ENCODE measurements around the gene PLET1.
A peak's percentile ranks its signal among the peaks of the same experiment; 100 is the strongest.

The PLET1 gene

DNA sequence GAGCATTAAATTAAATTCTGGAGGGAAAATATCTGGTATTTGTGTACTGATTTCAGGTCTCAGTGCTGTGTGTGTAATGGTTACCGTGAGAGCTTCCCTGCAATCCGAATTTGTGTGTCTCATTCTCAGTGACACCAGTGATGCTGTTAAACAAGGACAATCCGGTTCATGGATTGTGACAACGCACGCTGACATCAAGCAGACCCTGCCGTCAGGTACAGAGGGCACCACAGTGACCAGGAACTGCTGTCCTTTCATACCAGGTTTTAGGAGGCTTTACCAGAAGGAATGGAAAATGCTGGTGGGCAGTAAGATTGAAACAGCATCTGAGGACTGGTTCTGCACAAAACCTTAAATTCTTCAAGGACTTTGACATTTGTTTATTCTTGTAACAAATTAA, 30.5 kb upstream of the PLET1 start:
- TF ChIP-seq, protein P1, sequence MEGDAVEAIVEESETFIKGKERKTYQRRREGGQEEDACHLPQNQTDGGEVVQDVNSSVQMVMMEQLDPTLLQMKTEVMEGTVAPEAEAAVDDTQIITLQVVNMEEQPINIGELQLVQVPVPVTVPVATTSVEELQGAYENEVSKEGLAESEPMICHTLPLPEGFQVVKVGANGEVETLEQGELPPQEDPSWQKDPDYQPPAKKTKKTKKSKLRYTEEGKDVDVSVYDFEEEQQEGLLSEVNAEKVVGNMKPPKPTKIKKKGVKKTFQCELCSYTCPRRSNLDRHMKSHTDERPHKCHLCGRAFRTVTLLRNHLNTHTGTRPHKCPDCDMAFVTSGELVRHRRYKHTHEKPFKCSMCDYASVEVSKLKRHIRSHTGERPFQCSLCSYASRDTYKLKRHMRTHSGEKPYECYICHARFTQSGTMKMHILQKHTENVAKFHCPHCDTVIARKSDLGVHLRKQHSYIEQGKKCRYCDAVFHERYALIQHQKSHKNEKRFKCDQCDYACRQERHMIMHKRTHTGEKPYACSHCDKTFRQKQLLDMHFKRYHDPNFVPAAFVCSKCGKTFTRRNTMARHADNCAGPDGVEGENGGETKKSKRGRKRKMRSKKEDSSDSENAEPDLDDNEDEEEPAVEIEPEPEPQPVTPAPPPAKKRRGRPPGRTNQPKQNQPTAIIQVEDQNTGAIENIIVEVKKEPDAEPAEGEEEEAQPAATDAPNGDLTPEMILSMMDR (IDR thresholded peaks at IDR 0.05; ENCODE audit: insufficient read depth, low read length, poor library complexity, severe bottlenecking): no peak
- no peak for DNase-seq (ENCODE audit: extremely low read depth, insufficient read length)
- no peak overlapping the region for H3K4me3 ChIP-seq (replicated peaks; ENCODE audit: low read depth, low read length)

DNA sequence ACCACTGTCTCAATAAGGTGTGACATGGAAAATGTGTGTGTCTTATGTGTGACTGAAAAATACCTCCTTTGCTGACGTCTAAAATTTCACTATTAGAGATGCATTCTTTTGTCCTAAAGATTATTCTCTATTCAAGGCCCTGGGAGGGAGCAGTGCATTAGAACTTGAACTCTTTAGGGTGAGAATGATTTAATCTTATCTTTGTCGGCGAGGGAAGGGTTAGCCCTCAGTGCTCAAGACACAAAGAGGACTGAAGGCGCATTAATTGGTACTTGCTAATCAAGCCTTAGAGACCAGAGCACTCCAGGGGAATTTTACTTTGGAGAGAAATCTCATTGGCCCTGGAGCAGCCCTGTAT, 29.8 kb upstream of the PLET1 start:
- DNase-seq (ENCODE audit: extremely low read depth, insufficient read length): no peak
- Histone ChIP-seq H3K4me3 (replicated peaks; ENCODE audit: low read depth, low read length) (peak overlapping the region; percentile 54), H3K27me3 (replicated peaks; ENCODE audit: control insufficient read depth, insufficient read depth, low read length) (no peaks in the 10 kb centered on the region), H3K36me3 (ENCODE audit: control insufficient read depth, insufficient read depth, low read length) (no peaks in the 10 kb centered on the region)
- TF ChIP-seq, protein P1 (IDR thresholded peaks at IDR 0.05; ENCODE audit: insufficient read depth, low read length, poor library complexity, severe bottlenecking): no peak

More for the DNA sequence above, 30.5 kb upstream of the PLET1 start:
- Histone ChIP-seq H3K27me3 (replicated peaks; ENCODE audit: control insufficient read depth, insufficient read depth, low read length) (no peaks in the 10 kb centered on the region), H3K36me3 (ENCODE audit: control insufficient read depth, insufficient read depth, low read length) (no peaks in the 10 kb centered on the region)

DNA sequence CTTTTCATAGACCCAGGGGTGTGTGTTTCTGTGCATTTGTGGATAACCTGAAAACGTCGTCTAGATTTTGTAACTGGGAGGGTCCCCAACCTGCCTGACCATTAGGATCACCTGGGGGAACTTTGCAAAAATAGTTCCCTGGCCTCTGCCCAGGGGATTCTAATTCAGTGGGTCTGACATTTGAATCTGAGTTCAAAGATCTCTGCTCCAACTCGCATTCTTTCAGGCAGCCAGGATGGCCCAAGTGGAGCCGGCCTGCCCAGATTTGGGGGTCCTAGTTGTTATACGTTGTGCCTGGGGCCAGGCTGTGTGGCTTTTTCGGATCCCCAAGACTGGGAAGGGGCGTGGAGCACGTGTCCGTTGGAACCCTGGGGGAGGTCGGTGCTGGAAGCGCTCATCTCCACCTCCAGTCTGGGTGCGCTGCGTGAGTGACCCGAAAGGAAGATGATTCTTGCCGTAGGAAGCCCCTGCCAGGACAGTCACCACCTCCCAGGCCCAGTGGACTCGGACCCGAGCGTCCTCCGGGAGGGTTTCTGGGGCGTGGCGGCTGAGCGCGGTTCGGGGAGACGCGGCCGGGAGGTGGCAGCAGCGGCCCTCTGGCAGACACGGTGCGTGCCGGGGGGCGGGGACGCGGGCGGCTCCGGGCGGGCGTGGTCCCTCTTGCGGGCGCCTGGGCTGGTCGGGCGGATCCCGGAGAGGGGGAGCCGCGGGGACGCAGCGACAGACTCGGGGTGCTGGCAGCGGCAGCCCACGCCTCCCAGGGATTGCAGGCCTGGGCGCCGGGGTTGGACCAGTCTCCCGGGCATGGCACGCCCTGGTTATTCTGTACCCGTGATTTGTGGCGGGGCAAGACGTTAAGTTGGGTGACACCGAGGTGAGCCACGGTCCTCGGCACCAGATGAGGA, 29.2 kb upstream of the PLET1 start:
- Histone ChIP-seq H3K27me3 (replicated peaks; ENCODE audit: control insufficient read depth, insufficient read depth, low read length) (no peaks in the 10 kb centered on the region), H3K4me3 (replicated peaks; ENCODE audit: low read depth, low read length) (peak overlapping the region; percentile 54), H3K36me3 (ENCODE audit: control insufficient read depth, insufficient read depth, low read length) (no peaks in the 10 kb centered on the region)
- DNase-seq (ENCODE audit: extremely low read depth, insufficient read length): peak; percentile 69
- TF ChIP-seq, protein P1 (IDR thresholded peaks at IDR 0.05; ENCODE audit: insufficient read depth, low read length, poor library complexity, severe bottlenecking): peak; percentile 68

DNA sequence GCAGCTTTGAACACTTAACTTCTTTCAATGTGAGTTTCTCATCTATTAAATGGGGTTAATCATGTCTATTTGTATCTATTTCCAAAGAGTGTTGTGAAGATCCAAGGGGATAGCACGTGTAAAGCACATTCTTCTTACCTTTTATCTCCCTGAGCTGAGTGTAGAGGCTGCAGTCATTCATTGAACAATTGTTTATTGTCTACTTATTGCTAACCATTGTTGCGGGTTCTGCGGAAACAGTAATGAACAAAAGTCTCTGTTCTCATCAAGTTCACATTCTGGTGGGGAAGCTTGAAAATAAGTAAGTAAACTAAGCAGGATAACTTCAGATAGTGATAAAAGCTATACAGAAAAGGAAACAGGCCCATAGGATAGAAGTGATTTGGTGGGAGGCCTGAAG, 27.4 kb upstream of the PLET1 start:
- Histone ChIP-seq H3K27me3 (replicated peaks; ENCODE audit: control insufficient read depth, insufficient read depth, low read length) (no peaks in the 10 kb centered on the region), H3K36me3 (ENCODE audit: control insufficient read depth, insufficient read depth, low read length) (no peaks in the 10 kb centered on the region)
- TF ChIP-seq, protein P1 (IDR thresholded peaks at IDR 0.05; ENCODE audit: insufficient read depth, low read length, poor library complexity, severe bottlenecking): no peak

DNA sequence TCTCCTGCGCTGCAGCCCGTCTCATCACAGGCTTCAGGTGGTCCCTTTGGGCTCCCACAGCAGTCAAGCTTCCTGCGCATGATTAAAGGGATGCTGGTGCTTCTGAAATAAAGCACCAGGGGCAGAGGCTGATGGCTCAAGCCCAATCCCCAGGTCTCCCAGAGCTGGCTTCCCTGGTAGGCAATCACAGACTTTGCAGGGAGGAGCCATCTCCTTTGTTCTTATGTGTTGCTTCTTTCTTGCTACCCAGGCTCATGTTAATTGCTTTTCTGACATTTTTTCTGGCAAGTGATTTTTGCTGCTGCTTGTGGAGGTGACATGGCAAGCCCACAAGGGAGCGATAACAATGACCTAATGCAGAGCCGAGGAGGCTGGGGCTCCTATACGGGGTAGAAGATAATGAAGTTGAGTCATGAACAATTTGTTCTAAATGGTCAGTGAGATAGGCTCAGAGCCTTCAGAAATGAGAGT, 25.2 kb upstream of the PLET1 start:
- Histone ChIP-seq H3K4me3 (replicated peaks; ENCODE audit: low read depth, low read length) (no peak overlapping the region), H3K27me3 (replicated peaks; ENCODE audit: control insufficient read depth, insufficient read depth, low read length) (no peaks in the 10 kb centered on the region), H3K36me3 (ENCODE audit: control insufficient read depth, insufficient read depth, low read length) (no peaks in the 10 kb centered on the region)
- no peak for DNase-seq (ENCODE audit: extremely low read depth, insufficient read length)
- TF ChIP-seq, protein P1 (IDR thresholded peaks at IDR 0.05; ENCODE audit: insufficient read depth, low read length, poor library complexity, severe bottlenecking): no peak

More for the DNA sequence above, 27.4 kb upstream of the PLET1 start:
- H3K4me3 ChIP-seq (replicated peaks; ENCODE audit: low read depth, low read length): no peak overlapping the region
- no peak for DNase-seq (ENCODE audit: extremely low read depth, insufficient read length)
